PC-9 (cell line): ENCODE results near the gene SMDT1. TPM values are rescaled to one million over a fixed set of nuclear protein-coding genes. Genes with fewer than 3 reads are reported as not detected.
"Not testable (repeated sequence)": the region's sequence is repeated elsewhere in the genome, so short reads cannot be mapped to it uniquely, and the experiment has no call there.

Experiments used
- BruUV-seq: library from RNA; stranded (reverse); fragments of 400-500 nt; replicated peaks from 2 replicates; lab custom pipeline; 2021; lab: Mats Ljungman, UMichigan
- CTCF ChIA-PET: fragments of 300-600 bp; sonication (Branson Sonifier 250); formaldehyde crosslinking; loops from one replicate; lab custom pipeline; 2022; ENCODE audit warnings: antibody characterized with exemption; lab: Charles Lee
- POLR2A ChIA-PET: fragments of 300-600 bp; sonication (Branson Sonifier 250); formaldehyde crosslinking; loops from one replicate; lab custom pipeline; 2022; ENCODE audit warnings: antibody characterized with exemption; ENCODE audit not compliant: unreplicated experiment; lab: Charles Lee
- DNase-seq, 2 experiments: peaks; one replicate each; pipeline versions ENCODE4 v3.0.0 to v3.0.0-alpha.2; 2015 to 2022; ENCODE audit warnings: mixed read lengths in 1 of 2
- H2AFZ ChIP-seq: fragments of 200-600 bp; sonication (generic); 2 replicates; pipeline ENCODE4 v1.8.1; 2017; ENCODE audit warnings: antibody characterized with exemption
- H3F3A ChIP-seq: fragments of 200-600 bp; sonication (generic); 2 replicates; pipeline ENCODE4 v1.8.1; 2017; ENCODE audit warnings: antibody characterized with exemption, mild to moderate bottlenecking, low read depth; ENCODE audit not compliant: insufficient read depth
- H3K27ac ChIP-seq: fragments of 200-600 bp; sonication (generic); 2 replicates; pipeline ENCODE4 v1.6.1; 2016; ENCODE audit warnings: mixed run types
- H3K27me3 ChIP-seq: fragments of 200-600 bp; sonication (generic); 2 replicates; pipeline ENCODE4 v1.6.1; 2016; ENCODE audit warnings: low read depth, mixed run types; ENCODE audit not compliant: insufficient read depth
- H3K36me3 ChIP-seq: fragments of 200-600 bp; sonication (generic); 2 replicates; pipeline ENCODE4 v1.6.1; 2016; ENCODE audit warnings: low read depth, mixed run types
- H3K4me1 ChIP-seq: fragments of 200-600 bp; sonication (generic); replicated peaks from 2 replicates; pipeline ENCODE4 v1.6.1; 2016; ENCODE audit warnings: mixed run types; ENCODE audit not compliant: insufficient read depth
- H3K4me2 ChIP-seq: fragments of 200-600 bp; sonication (generic); 2 replicates; pipeline ENCODE4 v1.6.1; 2017; ENCODE audit warnings: mixed run types
- H3K4me3 ChIP-seq: fragments of 200-600 bp; sonication (generic); 2 replicates; pipeline ENCODE4 v1.6.1; 2016; ENCODE audit warnings: mixed run types
- H3K79me2 ChIP-seq: fragments of 200-600 bp; sonication (generic); 2 replicates; pipeline ENCODE4 v1.6.1; 2017; ENCODE audit warnings: low read depth, mixed run types
- H3K9me2 ChIP-seq: fragments of 200-600 bp; sonication (generic); 2 replicates; pipeline ENCODE4 v1.8.1; 2017; ENCODE audit warnings: mild to moderate bottlenecking; ENCODE audit not compliant: insufficient read depth
- H3K9me3 ChIP-seq: fragments of 200-600 bp; sonication (generic); 2 replicates; pipeline ENCODE4 v1.8.1; 2016; ENCODE audit warnings: low read depth; ENCODE audit not compliant: insufficient read depth
- H4K20me1 ChIP-seq: fragments of 200-600 bp; sonication (generic); 2 replicates; pipeline ENCODE4 v1.8.1; 2017; ENCODE audit not compliant: insufficient read depth
- CTCF ChIP-seq: fragments of 200-600 bp; sonication (generic); conservative IDR thresholded peaks from 2 replicates; pipeline ENCODE4 v1.6.1; 2017; ENCODE audit warnings: mixed run types, antibody characterized with exemption, mild to moderate bottlenecking, moderate library complexity
- EZH2 ChIP-seq: fragments of 200-600 bp; sonication (generic); IDR thresholded peaks from 2 replicates; pipeline ENCODE4 v1.8.0; 2017; ENCODE audit warnings: antibody characterized with exemption, low read depth
- intact Hi-C: fragments of 100-400 bp; cut with micrococcal nuclease; formaldehyde crosslinking; loops from one replicate; pipeline ENCODE4 v1.10.0; 2022; ENCODE audit not compliant: unreplicated experiment
- total RNA-seq: library from RNA; stranded (reverse); gene quantifications from 2 replicates; pipeline ENCODE4 v1.2.3, GENCODE V29; 2021

Gene SMDT1
- total RNA-seq, 1 experiment from 2014 or later, result 55.3 TPM

GRCh38 chr22:42116848-42117424 lies 37.4 kb downstream of the SMDT1 start:
- H3K27ac ChIP-seq, result no peak overlapping the region
- H3K4me2 ChIP-seq, result no peak overlapping the region
- no peaks in the 10 kb centered on the region for H4K20me1 ChIP-seq
- H3K4me1 ChIP-seq, result no peaks in the 10 kb centered on the region
- intact Hi-C loops, result no loop called here
- no peaks in the 10 kb centered on the region for H3K9me2 ChIP-seq
- no peaks in the 10 kb centered on the region for H3K27me3 ChIP-seq
- ChIA-PET CTCF (no interaction called here), POLR2A (interaction anchor here (0.6 kb wide), 2 partner anchors 330 to 571 kb away, joined by 4 to 6 read pairs; no protein-coding TSS in a partner anchor)
- peaks cover 19% of the 10 kb centered on the region for H3K9me3 ChIP-seq
- no TSS peak for BruUV-seq
- no peak for TF ChIP-seq EZH2
- TF ChIP-seq CTCF, result no peak; the same call in 1 of the 2 replicates
- no peaks in the 10 kb centered on the region for H3K36me3 ChIP-seq
- no peaks in the 10 kb centered on the region for H3K79me2 ChIP-seq
- DNase-seq, result no peak
- H2AFZ ChIP-seq, result no peak overlapping the region
- no peak overlapping the region for H3K4me3 ChIP-seq
- H3F3A ChIP-seq, result no peaks in the 10 kb centered on the region

- H3K79me2 ChIP-seq, H3K4me2 ChIP-seq, BruUV-seq, H3K4me3 ChIP-seq, intact Hi-C loops, H4K20me1 ChIP-seq, POLR2A ChIA-PET, H3K9me2 ChIP-seq, H3K36me3 ChIP-seq, H2AFZ ChIP-seq, H3K4me1 ChIP-seq, H3K27me3 ChIP-seq, CTCF ChIA-PET, DNase-seq, H3K27ac ChIP-seq, H3F3A ChIP-seq, H3K9me3 ChIP-seq: not testable (repeated sequence)
These were observed 40.9 kb downstream of the SMDT1 start for GRCh38 chr22:42120231-42121021.

- H3K79me2 ChIP-seq, H3K9me3 ChIP-seq, H3K4me1 ChIP-seq, BruUV-seq, H3K36me3 ChIP-seq, H3K27me3 ChIP-seq, POLR2A ChIA-PET, H4K20me1 ChIP-seq, DNase-seq, H3K4me2 ChIP-seq, H3K27ac ChIP-seq, intact Hi-C loops, CTCF ChIA-PET, H2AFZ ChIP-seq, H3K9me2 ChIP-seq, H3K4me3 ChIP-seq, H3F3A ChIP-seq: not testable (repeated sequence)
These were observed 44.0 kb downstream of the SMDT1 start for GRCh38 chr22:42123529-42123928.

GRCh38 chr22:42127606-42128005 lies 48.1 kb downstream of the SMDT1 start:
- no peaks in the 10 kb centered on the region for H3F3A ChIP-seq
- H3K27me3 ChIP-seq, result no peaks in the 10 kb centered on the region
- no peak overlapping the region for H3K4me2 ChIP-seq
- ChIA-PET POLR2A (no interaction called here), CTCF (no interaction called here)
- H2AFZ ChIP-seq, result no peak overlapping the region
- no peaks in the 10 kb centered on the region for H4K20me1 ChIP-seq
- DNase-seq, result no peak
- BruUV-seq, result no TSS peak
- intact Hi-C loops, result no loop called here
- H3K79me2 ChIP-seq, result no peaks in the 10 kb centered on the region
- no peaks in the 10 kb centered on the region for H3K9me2 ChIP-seq
- no peak overlapping the region for H3K4me3 ChIP-seq
- H3K4me1 ChIP-seq, result no peaks in the 10 kb centered on the region
- no peaks in the 10 kb centered on the region for H3K36me3 ChIP-seq
- TF ChIP-seq EZH2 (no peak), CTCF (no peak)
- no peak overlapping the region for H3K27ac ChIP-seq
- H3K9me3 ChIP-seq, result no peaks in the 10 kb centered on the region

- CTCF ChIA-PET, DNase-seq, H3K36me3 ChIP-seq, H3K4me2 ChIP-seq, H3K4me1 ChIP-seq, H3K9me3 ChIP-seq, H2AFZ ChIP-seq, intact Hi-C loops, BruUV-seq, H3K27ac ChIP-seq, H3K4me3 ChIP-seq, H4K20me1 ChIP-seq, H3K79me2 ChIP-seq, H3K27me3 ChIP-seq, H3F3A ChIP-seq, POLR2A ChIA-PET, H3K9me2 ChIP-seq: not testable (repeated sequence)
These were observed 48.5 kb downstream of the SMDT1 start for GRCh38 chr22:42128007-42128406.
